ENCODE measurements around the gene ADGRA1. TPM values are rescaled to one million over a fixed set of nuclear protein-coding genes. Genes with fewer than 3 reads are reported as not detected.

The ADGRA1 gene
- total and polyA plus RNA-seq, 2 experiments from 2014 or later = 0.23 to 0.52 TPM

- H3K4me1 ChIP-seq (ENCODE audit: insufficient read depth) = peaks cover 26% of the 10 kb centered on the region; the same call in 1 of the 2 replicates
- H3K27ac ChIP-seq (ENCODE audit: low read depth) = no peak overlapping the region
- no peaks in the 10 kb centered on the region for H4K20me1 ChIP-seq (replicated peaks; ENCODE audit: insufficient read depth)
- DNase-seq (ENCODE audit: low spot score) (no peak), ATAC-seq (no peak)
- no peak overlapping the region for H3K4me3 ChIP-seq
- no peak overlapping the region for H3K4me2 ChIP-seq
- Mint-ChIP-seq H3K9me3 (peaks cover 18% of the 10 kb centered on the region), H3K36me3 (ENCODE audit: low read depth) (peaks cover 13% of the 10 kb centered on the region; the same call in 2 of the 3 replicates), H3K4me1 (peaks cover 23% of the 10 kb centered on the region), H3K4me3 (no peak overlapping the region), H3K27ac (peak overlapping the region; percentile 72; the same call in 1 of the 2 replicates), H3K27me3 (ENCODE audit: insufficient read depth, low read depth, poor library complexity) (peaks cover 5% of the 10 kb centered on the region)
- H3K79me2 ChIP-seq (replicated peaks; ENCODE audit: insufficient read depth) = no peaks in the 10 kb centered on the region
- H3F3A ChIP-seq (replicated peaks; ENCODE audit: low read depth) = no peaks in the 10 kb centered on the region; the same call in 1 of the 2 replicates
- H2AFZ ChIP-seq = no peak overlapping the region
- H3K9me2 ChIP-seq (ENCODE audit: insufficient read depth) = no peaks in the 10 kb centered on the region
- H3K36me3 ChIP-seq (ENCODE audit: insufficient read depth) = 0 out of 2 replicates have a peak, but pooled peaks cover 5% of the 10 kb centered on the region
- no peaks in the 10 kb centered on the region for H3K27me3 ChIP-seq (ENCODE audit: insufficient read depth)
- TF ChIP-seq ZNF331 (CRISPR knock-in tag; IDR thresholded peaks at IDR 0.05; ENCODE audit: low read depth) (no peak), ZNF462 (CRISPR knock-in tag; IDR thresholded peaks at IDR 0.05) (no peak), POLR2AphosphoS5 (IDR thresholded peaks at IDR 0.05; ENCODE audit: low read depth) (no peak), ZNF114 (CRISPR knock-in tag; IDR thresholded peaks at IDR 0.05) (no peak), EZH2phosphoT487 (IDR thresholded peaks at IDR 0.05; ENCODE audit: unreplicated experiment) (no peak), JUNB (IDR thresholded peaks at IDR 0.05; ENCODE audit: unreplicated experiment) (no peak), STAT1 (IDR thresholded peaks at IDR 0.05; ENCODE audit: unreplicated experiment) (no peak)
- TF ChIP-seq, protein P1, sequence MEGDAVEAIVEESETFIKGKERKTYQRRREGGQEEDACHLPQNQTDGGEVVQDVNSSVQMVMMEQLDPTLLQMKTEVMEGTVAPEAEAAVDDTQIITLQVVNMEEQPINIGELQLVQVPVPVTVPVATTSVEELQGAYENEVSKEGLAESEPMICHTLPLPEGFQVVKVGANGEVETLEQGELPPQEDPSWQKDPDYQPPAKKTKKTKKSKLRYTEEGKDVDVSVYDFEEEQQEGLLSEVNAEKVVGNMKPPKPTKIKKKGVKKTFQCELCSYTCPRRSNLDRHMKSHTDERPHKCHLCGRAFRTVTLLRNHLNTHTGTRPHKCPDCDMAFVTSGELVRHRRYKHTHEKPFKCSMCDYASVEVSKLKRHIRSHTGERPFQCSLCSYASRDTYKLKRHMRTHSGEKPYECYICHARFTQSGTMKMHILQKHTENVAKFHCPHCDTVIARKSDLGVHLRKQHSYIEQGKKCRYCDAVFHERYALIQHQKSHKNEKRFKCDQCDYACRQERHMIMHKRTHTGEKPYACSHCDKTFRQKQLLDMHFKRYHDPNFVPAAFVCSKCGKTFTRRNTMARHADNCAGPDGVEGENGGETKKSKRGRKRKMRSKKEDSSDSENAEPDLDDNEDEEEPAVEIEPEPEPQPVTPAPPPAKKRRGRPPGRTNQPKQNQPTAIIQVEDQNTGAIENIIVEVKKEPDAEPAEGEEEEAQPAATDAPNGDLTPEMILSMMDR (conservative IDR thresholded peaks at IDR 0.05; ENCODE audit: low read depth in 2 of 2) = no peak
Observed at GRCh38 chr10:133143546-133143945, 55.8 kb downstream of the ADGRA1 start.
